Activated CD4-positive, alpha-beta T cell treated with anti-CD3 and anti-CD28 coated beads, Interleukin-2, amount 10 ng/mL, durations not matched to agents 7 days and 5 days (primary cell): ENCODE data around the gene INF2. TPM values are rescaled to one million over a fixed set of nuclear protein-coding genes. Genes with fewer than 3 reads are reported as not detected.
A peak's percentile ranks its signal among the peaks of the same experiment; 100 is the strongest.
"Not testable (repeated sequence)": the region's sequence is repeated elsewhere in the genome, so short reads cannot be mapped to it uniquely, and the experiment has no call there.

ENCODE experiments used
- CTCF ChIA-PET: fragments of 350-600 bp; sonication (Branson Sonifier 250); formaldehyde crosslinking; loops from one replicate; lab custom pipeline; 2021; ENCODE audit warnings: antibody characterized with exemption; lab: Charles Lee
- POLR2A ChIA-PET: fragments of 350-600 bp; sonication (Branson Sonifier 250); formaldehyde crosslinking; loops from one replicate; lab custom pipeline; 2021; ENCODE audit warnings: antibody characterized with exemption; lab: Charles Lee
- DNase-seq: peaks from one replicate; pipeline ENCODE4 v3.0.0-alpha.2; 2020
- H3K27ac Mint-ChIP-seq: one replicate; pipeline ENCODE4 v1.8.0; 2021; ENCODE audit warnings: mild to moderate bottlenecking, moderate library complexity, mixed read lengths
- H3K27me3 Mint-ChIP-seq: one replicate; pipeline ENCODE4 v1.8.0; 2021; ENCODE audit warnings: mixed read lengths
- H3K36me3 Mint-ChIP-seq: one replicate; pipeline ENCODE4 v1.8.0; 2021; ENCODE audit warnings: low read depth, mixed read lengths
- H3K4me1 Mint-ChIP-seq: one replicate; pipeline ENCODE4 v1.8.0; 2021; ENCODE audit warnings: mixed read lengths
- H3K4me3 Mint-ChIP-seq: one replicate; pipeline ENCODE4 v1.8.0; 2021; ENCODE audit warnings: mild to moderate bottlenecking, moderate library complexity, mixed read lengths
- H3K9me3 Mint-ChIP-seq: one replicate; pipeline ENCODE4 v1.8.0; 2021; ENCODE audit warnings: mixed read lengths
- total RNA-seq, 2 experiments: library from RNA; stranded (reverse); gene quantifications; one replicate each; pipeline ENCODE4 v1.2.3, GENCODE V29; 2021

INF2 gene
- total RNA-seq, 2 experiments from 2014 or later, result 163 to 171 TPM

GRCh38 chr14:104650981-104651875 lies 38.2 kb upstream of the INF2 start:
- POLR2A ChIA-PET, result no interaction called here
- H3K4me3 Mint-ChIP-seq, result no peak overlapping the region
- CTCF ChIA-PET, result no interaction called here
- H3K4me1 Mint-ChIP-seq, result no peaks in the 10 kb centered on the region
- peaks cover 3% of the 10 kb centered on the region for H3K36me3 Mint-ChIP-seq
- DNase-seq, result no peak
- peaks cover 15% of the 10 kb centered on the region for H3K9me3 Mint-ChIP-seq
- H3K27me3 Mint-ChIP-seq, result peaks cover 14% of the 10 kb centered on the region
- no peak overlapping the region for H3K27ac Mint-ChIP-seq

GRCh38 chr14:104651876-104652260 lies 37.5 kb upstream of the INF2 start:
- H3K27me3 Mint-ChIP-seq, result peaks cover 16% of the 10 kb centered on the region
- H3K4me1 Mint-ChIP-seq, result no peaks in the 10 kb centered on the region
- ChIA-PET POLR2A (no interaction called here), CTCF (no interaction called here)
- peaks cover 15% of the 10 kb centered on the region for H3K9me3 Mint-ChIP-seq
- no peak for DNase-seq
- peaks cover 3% of the 10 kb centered on the region for H3K36me3 Mint-ChIP-seq
- no peak overlapping the region for H3K4me3 Mint-ChIP-seq
- no peak overlapping the region for H3K27ac Mint-ChIP-seq

GRCh38 chr14:104652386-104652785 lies 37.0 kb upstream of the INF2 start:
- no peak for DNase-seq
- peaks cover 3% of the 10 kb centered on the region for H3K36me3 Mint-ChIP-seq
- H3K4me3 Mint-ChIP-seq, result no peak overlapping the region
- ChIA-PET POLR2A (no interaction called here), CTCF (no interaction called here)
- H3K9me3 Mint-ChIP-seq, result peaks cover 15% of the 10 kb centered on the region
- peaks cover 16% of the 10 kb centered on the region for H3K27me3 Mint-ChIP-seq
- H3K27ac Mint-ChIP-seq, result no peak overlapping the region
- H3K4me1 Mint-ChIP-seq, result no peaks in the 10 kb centered on the region

GRCh38 chr14:104653130-104653920 lies 36.1 kb upstream of the INF2 start:
- POLR2A ChIA-PET, H3K36me3 Mint-ChIP-seq, CTCF ChIA-PET, H3K4me1 Mint-ChIP-seq, H3K4me3 Mint-ChIP-seq, H3K27ac Mint-ChIP-seq, DNase-seq: not testable (repeated sequence)
- Mint-ChIP-seq H3K9me3 (peaks cover 15% of the 10 kb centered on the region), H3K27me3 (peaks cover 16% of the 10 kb centered on the region)

- Mint-ChIP-seq H3K4me3 (no peak overlapping the region), H3K9me3 (peaks cover 15% of the 10 kb centered on the region)
Measured at GRCh38 chr14:104654119-104654518, 35.3 kb upstream of the INF2 start.

GRCh38 chr14:104655128-104655848 lies 34.1 kb upstream of the INF2 start:
- Mint-ChIP-seq H3K27me3 (peaks cover 7% of the 10 kb centered on the region), H3K36me3 (peaks cover 3% of the 10 kb centered on the region), H3K4me1 (peaks cover 9% of the 10 kb centered on the region), H3K27ac (no peak overlapping the region), H3K9me3 (peaks cover 15% of the 10 kb centered on the region), H3K4me3 (no peak overlapping the region)
- ChIA-PET CTCF (interaction anchor here (1.0 to 1.3 kb wide), 4 partner anchors 9 to 51 kb away, joined by 3 to 4 read pairs (median 3); no protein-coding TSS in a partner anchor), POLR2A (no interaction called here)
- no peak for DNase-seq

More at GRCh38 chr14:104654119-104654518, 35.3 kb upstream of the INF2 start:
- DNase-seq, result no peak
- Mint-ChIP-seq H3K36me3 (peaks cover 3% of the 10 kb centered on the region), H3K27ac (no peak overlapping the region), H3K27me3 (peaks cover 14% of the 10 kb centered on the region), H3K4me1 (peaks cover 6% of the 10 kb centered on the region)
- POLR2A ChIA-PET, result no interaction called here
- CTCF ChIA-PET, result interaction anchor here (1.3 kb wide), 1 partner anchor 12 kb away, joined by 4 read pairs; no protein-coding TSS in a partner anchor

GRCh38 chr14:104656014-104656714 lies 33.3 kb upstream of the INF2 start:
- H3K4me3 Mint-ChIP-seq, result no peak overlapping the region
- DNase-seq, result no peak
- H3K9me3 Mint-ChIP-seq, result peaks cover 15% of the 10 kb centered on the region
- ChIA-PET CTCF (interaction anchor here (1.0 to 1.2 kb wide), 3 partner anchors 10 to 50 kb away, joined by 3 read pairs; no protein-coding TSS in a partner anchor), POLR2A (no interaction called here)
- H3K27me3 Mint-ChIP-seq, result peaks cover 8% of the 10 kb centered on the region
- H3K36me3 Mint-ChIP-seq, result peaks cover 3% of the 10 kb centered on the region
- peaks cover 13% of the 10 kb centered on the region for H3K4me1 Mint-ChIP-seq
- H3K27ac Mint-ChIP-seq, result no peak overlapping the region

GRCh38 chr14:104657101-104657524 lies 32.3 kb upstream of the INF2 start:
- ChIA-PET POLR2A (no interaction called here), CTCF (no interaction called here)
- Mint-ChIP-seq H3K4me1 (peaks cover 13% of the 10 kb centered on the region), H3K27ac (no peak overlapping the region), H3K9me3 (peaks cover 15% of the 10 kb centered on the region), H3K4me3 (no peak overlapping the region), H3K27me3 (peaks cover 9% of the 10 kb centered on the region), H3K36me3 (peaks cover 3% of the 10 kb centered on the region)
- DNase-seq, result no peak

- CTCF ChIA-PET, result no interaction called here
- Mint-ChIP-seq H3K36me3 (peaks cover 1% of the 10 kb centered on the region), H3K4me3 (no peak overlapping the region), H3K9me3 (peaks cover 8% of the 10 kb centered on the region), H3K4me1 (peaks cover 13% of the 10 kb centered on the region), H3K27ac (peak overlapping the region; percentile 19), H3K27me3 (peaks cover 9% of the 10 kb centered on the region)
- POLR2A ChIA-PET, result no interaction called here
- DNase-seq, result no peak
Measured at GRCh38 chr14:104657563-104658324, 31.7 kb upstream of the INF2 start.

- POLR2A ChIA-PET, result no interaction called here
- CTCF ChIA-PET, result no interaction called here
- Mint-ChIP-seq H3K4me1 (peaks cover 13% of the 10 kb centered on the region), H3K27ac (no peak overlapping the region), H3K27me3 (peaks cover 9% of the 10 kb centered on the region), H3K36me3 (no peaks in the 10 kb centered on the region), H3K9me3 (peaks cover 5% of the 10 kb centered on the region), H3K4me3 (no peak overlapping the region)
- no peak for DNase-seq
Measured at GRCh38 chr14:104658325-104658712, 31.1 kb upstream of the INF2 start.

- H3K27me3 Mint-ChIP-seq, result peaks cover 10% of the 10 kb centered on the region
- ChIA-PET CTCF (no interaction called here), POLR2A (no interaction called here)
- H3K36me3 Mint-ChIP-seq, result no peaks in the 10 kb centered on the region
- H3K4me1 Mint-ChIP-seq, result peaks cover 21% of the 10 kb centered on the region
- H3K4me3 Mint-ChIP-seq, result no peak overlapping the region
- DNase-seq, result no peak
- H3K9me3 Mint-ChIP-seq, result peaks cover 1% of the 10 kb centered on the region
- H3K27ac Mint-ChIP-seq, result no peak overlapping the region
Measured at GRCh38 chr14:104659146-104659545, 30.3 kb upstream of the INF2 start.
